Adrenal gland (tissue), 5 donors: ENCODE measurements around the gene TNS1.

Experiments used
- POLR2A ChIP-seq, 2 donors: fragments of 450-650 bp; IDR thresholded peaks; one replicate each; pipeline ENCODE4 v1.6.1; 2017; ENCODE audit warnings: antibody characterized with exemption in 2 of 2, mild to moderate bottlenecking in 2 of 2, moderate library complexity in 1 of 2
- TF ChIP-seq, protein P1 (sequence below), 6 experiments: fragments of 450-650 bp in 4 of 6; fragments of 200-600 bp in 2 of 6; sonication (generic) in 1 of 6; IDR thresholded peaks; 1 replicate in 5 of 6; 2 replicates in 1 of 6; pipeline versions ENCODE4 v1.5.1 to v1.8.0; 2016 to 2021; ENCODE audit warnings: antibody characterized with exemption in 6 of 6, mild to moderate bottlenecking in 2 of 6, moderate library complexity in 1 of 6
- donor health status: DM: no; HTN: no; CAD: no.

DNA sequence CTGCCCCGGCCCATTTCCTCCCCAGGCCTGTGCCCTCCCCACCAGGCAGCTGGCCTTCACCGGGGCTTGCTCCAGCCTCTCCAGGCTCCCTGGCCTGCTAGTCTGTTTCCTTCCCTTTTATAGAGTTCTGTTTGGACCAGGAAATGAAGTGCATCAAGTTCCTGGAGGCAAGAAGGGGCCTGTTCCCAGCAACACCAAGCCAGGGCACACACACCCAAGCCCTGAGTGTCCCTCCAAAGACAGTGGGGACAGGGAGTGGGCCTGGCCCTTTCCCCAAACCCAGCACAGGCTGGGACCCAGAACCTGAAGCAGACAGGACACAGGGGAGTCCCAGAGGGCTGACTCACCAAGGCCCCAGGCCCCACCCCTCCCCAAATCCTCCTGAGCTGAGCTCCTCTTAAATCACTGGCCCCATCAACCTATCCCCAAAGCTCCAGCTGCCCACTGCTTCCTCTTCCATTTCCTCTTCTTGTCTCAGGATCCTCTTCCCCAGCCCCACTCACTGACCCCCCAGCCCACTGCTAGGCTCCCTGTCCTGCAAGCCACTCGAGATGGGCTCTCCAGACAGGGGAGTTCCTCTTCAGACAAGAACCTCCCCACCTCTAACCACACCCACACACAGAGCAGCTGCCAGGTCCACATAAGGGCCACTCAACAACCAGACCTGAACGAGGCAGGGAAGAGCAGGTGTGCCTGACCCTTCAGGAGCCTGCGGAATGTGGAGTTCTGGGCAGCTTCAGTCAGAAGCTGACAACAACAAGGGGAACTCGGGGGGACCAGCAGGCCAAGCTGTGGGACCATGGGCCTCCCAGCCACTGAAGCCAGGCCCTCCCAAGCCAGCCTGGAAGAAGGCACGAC, 74.2 kb downstream of the TNS1 start:
- peak in 1 of 2 donors; percentile 20 for TF ChIP-seq POLR2A (IDR thresholded peaks at IDR 0.05)
- TF ChIP-seq, protein P1, sequence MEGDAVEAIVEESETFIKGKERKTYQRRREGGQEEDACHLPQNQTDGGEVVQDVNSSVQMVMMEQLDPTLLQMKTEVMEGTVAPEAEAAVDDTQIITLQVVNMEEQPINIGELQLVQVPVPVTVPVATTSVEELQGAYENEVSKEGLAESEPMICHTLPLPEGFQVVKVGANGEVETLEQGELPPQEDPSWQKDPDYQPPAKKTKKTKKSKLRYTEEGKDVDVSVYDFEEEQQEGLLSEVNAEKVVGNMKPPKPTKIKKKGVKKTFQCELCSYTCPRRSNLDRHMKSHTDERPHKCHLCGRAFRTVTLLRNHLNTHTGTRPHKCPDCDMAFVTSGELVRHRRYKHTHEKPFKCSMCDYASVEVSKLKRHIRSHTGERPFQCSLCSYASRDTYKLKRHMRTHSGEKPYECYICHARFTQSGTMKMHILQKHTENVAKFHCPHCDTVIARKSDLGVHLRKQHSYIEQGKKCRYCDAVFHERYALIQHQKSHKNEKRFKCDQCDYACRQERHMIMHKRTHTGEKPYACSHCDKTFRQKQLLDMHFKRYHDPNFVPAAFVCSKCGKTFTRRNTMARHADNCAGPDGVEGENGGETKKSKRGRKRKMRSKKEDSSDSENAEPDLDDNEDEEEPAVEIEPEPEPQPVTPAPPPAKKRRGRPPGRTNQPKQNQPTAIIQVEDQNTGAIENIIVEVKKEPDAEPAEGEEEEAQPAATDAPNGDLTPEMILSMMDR (IDR thresholded peaks at IDR 0.05), result no peak
